Neural cell (in vitro differentiated cells): ENCODE data around the gene ZNRF1. TPM values are rescaled to one million over a fixed set of nuclear protein-coding genes. Genes with fewer than 3 reads are reported as not detected.

ENCODE experiments used
- polyA plus RNA-seq: library from polyadenylated mRNA; depleted of rRNA; stranded (reverse); fragments of >200 nt; gene quantifications from 2 replicates; pipeline ENCODE4 v1.2.3, GENCODE V29; 2014

Gene ZNRF1
- polyA plus RNA-seq, 1 donor from 2014 or later: 31.6 TPM

Other genes starting within 250 kb of the ZNRF1 start
- gene FA2H, start 224.2 kb upstream of the ZNRF1 start, polyA plus RNA-seq: not detected in 2 replicates
- 20.3 and 24.1 TPM in 2 replicates for gene WDR59, start 13.9 kb upstream of the ZNRF1 start, polyA plus RNA-seq
- 0.18 TPM in 1 of 2 replicates, not detected in the other for gene LDHD, start 117.8 kb downstream of the ZNRF1 start, polyA plus RNA-seq
- 38.1 and 47.1 TPM in 2 replicates for gene ZFP1, start 149.5 kb downstream of the ZNRF1 start, polyA plus RNA-seq
- not detected in 2 replicates for gene CTRB2, start 208.1 kb downstream of the ZNRF1 start, polyA plus RNA-seq
- gene CTRB1, start 220.0 kb downstream of the ZNRF1 start, polyA plus RNA-seq: 1.2 TPM in 1 of 2 replicates, not detected in the other